GM12878 (cell line): ENCODE measurements around the gene MYOD1. TPM values are rescaled to one million over a fixed set of nuclear protein-coding genes. Genes with fewer than 3 reads are reported as not detected.

ENCODE experiments used
- ATAC-seq: fragments of 200-7000 bp; cut with Tn5 transposase; 3 replicates; pipeline ENCODE4 v1.9.1; 2020; ENCODE audit warnings: mild to moderate bottlenecking, moderate library complexity
- BruUV-seq: library from RNA; stranded (reverse); fragments of 400-500 nt; replicated peaks from 2 replicates; lab custom pipeline; 2021; lab: Mats Ljungman, UMichigan
- CTCF ChIA-PET: fragments of 300-600 bp; sonication (Branson Sonifier 250); formaldehyde crosslinking; extraction: SDS; loops from one replicate; lab custom pipeline; 2021; ENCODE audit warnings: inconsistent platforms; lab: Yijun Ruan, JAX
- POLR2A ChIA-PET: fragments of 350-600 bp; formaldehyde crosslinking; extraction: SDS; loops from one replicate; lab custom pipeline; 2021; ENCODE audit warnings: inconsistent platforms; lab: Charles Lee
- RAD21 ChIA-PET: fragments of 300-600 bp; sonication (Branson Sonifier 250); formaldehyde crosslinking; loops from one replicate; lab custom pipeline; 2023; ENCODE audit warnings: antibody characterized with exemption; ENCODE audit not compliant: unreplicated experiment; lab: Charles Lee
- SMC1A ChIA-PET: fragments of 300-600 bp; sonication (Branson Sonifier 250); formaldehyde crosslinking; loops from one replicate; lab custom pipeline; 2023; ENCODE audit not compliant: unreplicated experiment, uncharacterized antibody; lab: Charles Lee
- DNase-seq: peaks from one replicate; pipeline ENCODE4 v3.0.0-alpha.2; 2011; ENCODE audit warnings: low read depth, low spot score
- FAIRE-seq: peaks from 3 replicates; lab custom pipeline; 2011; peaks lifted over from hg19 to GRCh38; lab: Jason Lieb, UNC
- H2AFZ ChIP-seq: 2 replicates; pipeline ENCODE4 v1.6.0; 2011; ENCODE audit warnings: low read depth, low read length, control low read depth; ENCODE audit not compliant: control insufficient read depth
- H3K27ac ChIP-seq: 2 replicates; pipeline ENCODE4 v1.5.1; 2011; ENCODE audit warnings: control low read depth; ENCODE audit not compliant: control insufficient read depth, insufficient read depth
- H3K27me3 ChIP-seq, 2 experiments: replicated peaks in 1 of 2; 2 replicates each; pipeline versions ENCODE4 v1.6.0 to v1.6.1; 2011; ENCODE audit warnings: low read length in 1 of 2; ENCODE audit not compliant: control insufficient read depth in 2 of 2, insufficient read depth in 2 of 2
- H3K36me3 ChIP-seq, 2 experiments: 2 replicates each; pipeline ENCODE4 v1.5.1; 2011; ENCODE audit warnings: low read length in 1 of 2; ENCODE audit not compliant: control insufficient read depth in 2 of 2, insufficient read depth in 2 of 2
- H3K4me1 ChIP-seq: 2 replicates; pipeline ENCODE4 v1.6.1; 2011; ENCODE audit warnings: mild to moderate bottlenecking, low read length, moderate library complexity, mixed read lengths; ENCODE audit not compliant: control insufficient read depth, insufficient read depth
- H3K4me2 ChIP-seq: 2 replicates; pipeline ENCODE4 v1.6.0; 2011; ENCODE audit warnings: control low read depth; ENCODE audit not compliant: control insufficient read depth, insufficient read depth
- H3K4me3 ChIP-seq: fragments of 200-600 bp; sonication (generic); 2 replicates; pipeline ENCODE4 v1.5.1; 2016
- H3K79me2 ChIP-seq: 2 replicates; pipeline ENCODE4 v1.6.0; 2011; ENCODE audit warnings: low read length; ENCODE audit not compliant: control insufficient read depth, insufficient read depth
- H3K9ac ChIP-seq: 2 replicates; pipeline ENCODE4 v1.8.0; 2011; ENCODE audit warnings: low read length, control low read depth, mixed read lengths; ENCODE audit not compliant: control insufficient read depth, insufficient read depth
- H3K9me3 ChIP-seq: replicated peaks from 3 replicates; pipeline ENCODE4 v1.5.1; 2011; ENCODE audit warnings: mild to moderate bottlenecking, low read length; ENCODE audit not compliant: control insufficient read depth, insufficient read depth
- H4K20me1 ChIP-seq: 2 replicates; pipeline ENCODE4 v1.6.0; 2011; ENCODE audit not compliant: control insufficient read depth, insufficient read depth
- CREM ChIP-seq: IDR thresholded peaks from 2 replicates; pipeline ENCODE4 v1.6.1; 2014; ENCODE audit warnings: antibody characterized with exemption, low read depth
- DPF2 ChIP-seq: fragments of 450-650 bp; IDR thresholded peaks from 2 replicates; pipeline ENCODE4 v1.6.1; 2017; ENCODE audit warnings: mild to moderate bottlenecking
- FOXM1 ChIP-seq: IDR thresholded peaks from 2 replicates; pipeline ENCODE4 v1.6.1; 2012; ENCODE audit warnings: low read depth, mild to moderate bottlenecking, inconsistent platforms, low read length, moderate library complexity
- KAT2A ChIP-seq: conservative IDR thresholded peaks from 2 replicates; pipeline ENCODE4 v1.6.1; 2011; ENCODE audit warnings: low read depth, low read length; ENCODE audit not compliant: control insufficient read depth
- NFYA ChIP-seq: IDR thresholded peaks from 2 replicates; pipeline ENCODE4 v1.6.1; 2011; ENCODE audit warnings: low read depth, mild to moderate bottlenecking, low read length, improper control_type of control experiment, borderline replicate concordance
- RFX5 ChIP-seq: IDR thresholded peaks from 2 replicates; pipeline ENCODE4 v1.6.1; 2011; ENCODE audit warnings: low read depth, low read length, improper control_type of control experiment
- SIN3A ChIP-seq: IDR thresholded peaks from 2 replicates; pipeline ENCODE4 v1.6.1; 2012; ENCODE audit warnings: low read depth, low read length, improper control_type of control experiment
- SRF ChIP-seq, 2 experiments: IDR thresholded peaks; 2 replicates each; pipeline ENCODE4 v1.6.1; 2011; ENCODE audit warnings: low read depth in 2 of 2, low read length in 2 of 2, mild to moderate bottlenecking in 1 of 2, moderate library complexity in 1 of 2
- TARDBP ChIP-seq: IDR thresholded peaks from 2 replicates; pipeline ENCODE4 v1.6.1; 2016; ENCODE audit warnings: borderline replicate concordance
- ZNF207 ChIP-seq: fragments of 450-650 bp; IDR thresholded peaks from 2 replicates; pipeline ENCODE4 v1.6.1; 2014; ENCODE audit warnings: antibody characterized with exemption, mild to moderate bottlenecking, borderline replicate concordance
- WGBS: methylation state at CpG from one replicate; pipeline ENCODE4 v1.1.6; 2016; ENCODE audit warnings: low lambda C conversion rate; ENCODE audit not compliant: insufficient replicate concordance, insufficient coverage; ENCODE audit errors: missing lambda C conversion rate; 5-methylcytosine and 5-hydroxymethylcytosine counted together
- in situ Hi-C: fragments of 300-500 bp; cut with MboI; formaldehyde crosslinking; loops from 9 replicates; pipeline ENCODE4 v1.14.3; 2018; ENCODE audit warnings: mixed read lengths
- intact Hi-C: fragments of 100-400 bp; cut with micrococcal nuclease; formaldehyde crosslinking; loops from one replicate; pipeline ENCODE4 v1.14.2; 2022; ENCODE audit not compliant: unreplicated experiment
- polyA plus RNA-seq, 11 experiments: library from polyadenylated mRNA; depleted of rRNA in 4 of 11; unstranded in 6 of 11; stranded (reverse) in 5 of 11; fragments of >200 nt; fragmentation: Nextera tagmentation in 4 of 11; fragmentation: Illumina TruSeq in 1 of 11; extraction: Ambion mirVana in 4 of 11; extraction: Trizol in 1 of 11; gene quantifications; 1 replicate in 1 of 11; 2 replicates in 10 of 11; pipeline versions ENCODE4 v1.2.1 to v1.2.3, GENCODE V29; 2011 to 2016; ENCODE audit warnings: inconsistent platforms in 2 of 11, missing spikeins in 2 of 11, low read depth in 1 of 11
- total RNA-seq, 4 experiments: library from RNA; depleted of rRNA in 3 of 4; stranded (reverse); fragments of >200 nt in 3 of 4; fragmentation: Illumina TruSeq in 1 of 4; extraction: Trizol in 1 of 4; gene quantifications; 2 replicates each; pipeline versions ENCODE4 v1.2.1 to v1.2.3, GENCODE V29; 2013 to 2021
- TF ChIP-seq, protein P1 (sequence below): fragments of 450-650 bp; formaldehyde crosslinking; IDR thresholded peaks from 2 replicates; pipeline ENCODE4 v1.5.0; 2022; ENCODE audit warnings: mild to moderate bottlenecking, missing genetic modification characterization

Gene MYOD1
- total and polyA plus RNA-seq, 10 of the 15 experiments (the other 5 are each of a cell fraction or from before 2014, with no cell fraction given), result not detected

DNA sequence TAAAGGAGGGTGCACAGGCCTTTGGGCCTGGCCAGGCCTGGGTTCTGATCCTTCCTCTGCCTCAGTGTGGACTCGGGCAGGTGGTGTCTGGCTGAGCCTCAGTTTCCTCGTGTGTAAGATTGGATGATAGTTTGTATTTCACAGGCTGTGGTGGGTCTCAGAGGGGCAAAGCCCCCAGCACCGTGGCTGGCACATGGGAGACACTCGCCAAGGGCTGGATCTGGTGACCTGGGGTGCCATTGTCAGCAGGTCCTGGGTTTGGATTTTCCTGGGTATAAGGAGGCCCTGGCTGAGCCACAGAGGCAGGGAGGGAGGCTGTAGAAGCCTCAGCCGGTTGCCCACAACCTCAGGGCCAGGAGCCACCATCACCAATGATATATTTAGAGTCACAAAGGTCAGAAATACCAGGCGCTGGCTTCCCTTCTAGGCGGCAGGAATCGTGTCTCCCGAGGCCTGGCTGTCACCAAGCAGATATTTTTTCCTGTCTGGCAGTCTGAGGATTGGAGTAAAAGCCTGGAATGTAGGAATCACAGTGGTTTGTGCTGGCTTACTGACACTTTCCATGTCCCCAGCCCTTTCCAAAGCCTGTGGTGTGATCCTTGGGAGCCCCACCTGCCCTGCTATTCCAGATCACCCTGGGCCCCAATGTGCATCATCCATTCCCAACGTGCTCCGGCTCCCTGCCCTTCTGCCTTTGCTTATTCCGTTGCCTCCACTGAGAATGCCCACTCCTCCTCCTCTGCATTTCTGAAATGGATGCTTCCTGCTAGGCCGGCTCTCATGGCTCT lies 30.8 kb downstream of the MYOD1 start (continued):
- TF ChIP-seq TARDBP, result no peak

DNA sequence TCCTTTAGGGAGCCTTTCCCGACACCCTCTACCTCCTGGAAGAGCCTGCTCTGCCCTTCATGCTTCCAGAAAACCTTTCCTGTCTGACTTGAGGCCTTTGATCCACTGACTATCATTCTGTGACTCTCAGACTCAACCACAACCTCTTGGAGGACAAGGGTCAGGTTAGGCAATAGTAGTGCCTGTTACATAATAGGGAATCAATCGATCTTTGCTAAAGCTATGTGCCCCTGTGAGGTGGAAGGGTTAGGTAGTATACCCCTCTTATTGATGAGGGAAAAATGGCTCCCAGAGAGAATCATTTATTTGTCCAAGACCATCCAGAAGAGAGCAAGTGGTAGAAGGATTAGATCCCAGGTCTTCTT lies 31.4 kb downstream of the MYOD1 start:
- WGBS, result 0% methylated on average over 2 of the region's 2 CpGs
- Histone ChIP-seq H3K27ac (no peak overlapping the region), H4K20me1 (no peaks in the 10 kb centered on the region), H3K27me3 (peaks cover 0 to 1% of the 10 kb centered on the region in 2 experiments; a peak in 2 of 4 replicates), H3K4me1 (no peaks in the 10 kb centered on the region), H3K4me3 (no peak overlapping the region), H3K4me2 (no peak overlapping the region), H3K79me2 (no peaks in the 10 kb centered on the region), H3K9ac (no peak overlapping the region), H2AFZ (no peak overlapping the region), H3K36me3 (no peaks in the 10 kb centered on the region), H3K9me3 (no peaks in the 10 kb centered on the region)
- ChIA-PET CTCF (interaction anchor here (2.6 kb wide), 1 partner anchor 20 kb away, joined by 12 read pairs; no protein-coding TSS in a partner anchor), POLR2A (no interaction called here), SMC1A (no interaction called here), RAD21 (no interaction called here)
- DNase-seq (no peak), FAIRE-seq (no peak), ATAC-seq (no peak)
- in situ Hi-C loops (no loop called here), intact Hi-C loops (no loop called here)
- TF ChIP-seq FOXM1 (no peak), SRF (IDR thresholded peaks at IDR 0.05; ENCODE audit: low read depth in 2 of 2, low read length in 2 of 2) (no peak), CREM (no peak), RFX5 (no peak), NFYA (no peak), SIN3A (no peak), DPF2 (no peak), KAT2A (no peak), ZNF207 (no peak)
- TF ChIP-seq, protein P1, sequence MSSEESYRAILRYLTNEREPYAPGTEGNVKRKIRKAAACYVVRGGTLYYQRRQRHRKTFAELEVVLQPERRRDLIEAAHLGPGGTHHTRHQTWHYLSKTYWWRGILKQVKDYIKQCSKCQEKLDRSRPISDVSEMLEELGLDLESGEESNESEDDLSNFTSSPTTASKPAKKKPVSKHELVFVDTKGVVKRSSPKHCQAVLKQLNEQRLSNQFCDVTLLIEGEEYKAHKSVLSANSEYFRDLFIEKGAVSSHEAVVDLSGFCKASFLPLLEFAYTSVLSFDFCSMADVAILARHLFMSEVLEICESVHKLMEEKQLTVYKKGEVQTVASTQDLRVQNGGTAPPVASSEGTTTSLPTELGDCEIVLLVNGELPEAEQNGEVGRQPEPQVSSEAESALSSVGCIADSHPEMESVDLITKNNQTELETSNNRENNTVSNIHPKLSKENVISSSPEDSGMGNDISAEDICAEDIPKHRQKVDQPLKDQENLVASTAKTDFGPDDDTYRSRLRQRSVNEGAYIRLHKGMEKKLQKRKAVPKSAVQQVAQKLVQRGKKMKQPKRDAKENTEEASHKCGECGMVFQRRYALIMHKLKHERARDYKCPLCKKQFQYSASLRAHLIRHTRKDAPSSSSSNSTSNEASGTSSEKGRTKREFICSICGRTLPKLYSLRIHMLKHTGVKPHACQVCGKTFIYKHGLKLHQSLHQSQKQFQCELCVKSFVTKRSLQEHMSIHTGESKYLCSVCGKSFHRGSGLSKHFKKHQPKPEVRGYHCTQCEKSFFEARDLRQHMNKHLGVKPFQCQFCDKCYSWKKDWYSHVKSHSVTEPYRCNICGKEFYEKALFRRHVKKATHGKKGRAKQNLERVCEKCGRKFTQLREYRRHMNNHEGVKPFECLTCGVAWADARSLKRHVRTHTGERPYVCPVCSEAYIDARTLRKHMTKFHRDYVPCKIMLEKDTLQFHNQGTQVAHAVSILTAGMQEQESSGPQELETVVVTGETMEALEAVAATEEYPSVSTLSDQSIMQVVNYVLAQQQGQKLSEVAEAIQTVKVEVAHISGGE (CRISPR knock-in tag), result no peak
- BruUV-seq, result no TSS peak
